ENCODE measurements around the gene NRXN3. TPM values are rescaled to one million over a fixed set of nuclear protein-coding genes. Genes with fewer than 3 reads are reported as not detected.

Gene NRXN3
- total RNA-seq, 1 experiment from 2014 or later = not detected

DNA sequence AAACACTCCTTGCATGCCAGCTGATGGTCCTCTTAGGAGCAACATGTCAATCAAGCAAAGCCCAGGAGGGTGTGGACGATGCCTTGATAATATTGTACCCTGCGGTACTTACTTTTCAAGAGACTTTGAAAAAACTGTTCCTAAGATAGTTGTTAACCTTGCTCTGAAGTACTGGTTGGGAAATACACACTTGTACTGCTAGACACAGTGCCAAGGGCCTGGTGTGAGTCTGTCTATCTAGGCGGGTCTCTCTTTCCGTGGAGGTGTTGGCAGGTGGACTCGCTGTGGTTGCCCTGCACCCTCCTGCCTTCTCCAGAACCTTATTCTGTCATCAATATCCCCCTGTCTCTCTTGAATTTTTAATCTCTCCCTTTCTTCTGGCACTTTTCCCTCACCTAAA, 189.4 kb downstream of the NRXN3 start:
- H3K27ac ChIP-seq (ENCODE audit: low read length) = no peak overlapping the region
- in situ Hi-C loops (cut with HindIII; ENCODE audit: low pct_unique_long_range_greater_than_20kb, low sequenced_read_pairs) = no loop called here
- ChIA-PET CTCF (no interaction called here), POLR2A (no interaction called here)
- H3K4me1 ChIP-seq (ENCODE audit: control insufficient read depth, insufficient read depth, low read length) = no peaks in the 10 kb centered on the region
- intact Hi-C loops (cut with micrococcal nuclease; ENCODE audit: unreplicated experiment) = no loop called here
- H3K4me3 ChIP-seq (ENCODE audit: low read depth in 2 of 2, low read length in 2 of 2) = no peak overlapping the region
- DNase-seq (ENCODE audit: low read depth, low spot score) (no peak), ATAC-seq (no peak)
- TF ChIP-seq, protein P1, sequence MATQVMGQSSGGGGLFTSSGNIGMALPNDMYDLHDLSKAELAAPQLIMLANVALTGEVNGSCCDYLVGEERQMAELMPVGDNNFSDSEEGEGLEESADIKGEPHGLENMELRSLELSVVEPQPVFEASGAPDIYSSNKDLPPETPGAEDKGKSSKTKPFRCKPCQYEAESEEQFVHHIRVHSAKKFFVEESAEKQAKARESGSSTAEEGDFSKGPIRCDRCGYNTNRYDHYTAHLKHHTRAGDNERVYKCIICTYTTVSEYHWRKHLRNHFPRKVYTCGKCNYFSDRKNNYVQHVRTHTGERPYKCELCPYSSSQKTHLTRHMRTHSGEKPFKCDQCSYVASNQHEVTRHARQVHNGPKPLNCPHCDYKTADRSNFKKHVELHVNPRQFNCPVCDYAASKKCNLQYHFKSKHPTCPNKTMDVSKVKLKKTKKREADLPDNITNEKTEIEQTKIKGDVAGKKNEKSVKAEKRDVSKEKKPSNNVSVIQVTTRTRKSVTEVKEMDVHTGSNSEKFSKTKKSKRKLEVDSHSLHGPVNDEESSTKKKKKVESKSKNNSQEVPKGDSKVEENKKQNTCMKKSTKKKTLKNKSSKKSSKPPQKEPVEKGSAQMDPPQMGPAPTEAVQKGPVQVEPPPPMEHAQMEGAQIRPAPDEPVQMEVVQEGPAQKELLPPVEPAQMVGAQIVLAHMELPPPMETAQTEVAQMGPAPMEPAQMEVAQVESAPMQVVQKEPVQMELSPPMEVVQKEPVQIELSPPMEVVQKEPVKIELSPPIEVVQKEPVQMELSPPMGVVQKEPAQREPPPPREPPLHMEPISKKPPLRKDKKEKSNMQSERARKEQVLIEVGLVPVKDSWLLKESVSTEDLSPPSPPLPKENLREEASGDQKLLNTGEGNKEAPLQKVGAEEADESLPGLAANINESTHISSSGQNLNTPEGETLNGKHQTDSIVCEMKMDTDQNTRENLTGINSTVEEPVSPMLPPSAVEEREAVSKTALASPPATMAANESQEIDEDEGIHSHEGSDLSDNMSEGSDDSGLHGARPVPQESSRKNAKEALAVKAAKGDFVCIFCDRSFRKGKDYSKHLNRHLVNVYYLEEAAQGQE (IDR thresholded peaks at IDR 0.05; ENCODE audit: insufficient read depth in 1 of 2, low read depth in 2 of 2, low read length in 1 of 2) = no peak
- no peak for TF ChIP-seq SIN3A (IDR thresholded peaks at IDR 0.05; ENCODE audit: borderline replicate concordance, insufficient read depth, low read depth, low read length)
- TF ChIP-seq TCF7L2 (IDR thresholded peaks at IDR 0.05; ENCODE audit: low read depth, low read length) = no peak
- no peak for TF ChIP-seq POLR2AphosphoS5 (IDR thresholded peaks at IDR 0.05; ENCODE audit: low read depth, low read length)
- TF ChIP-seq, protein P2, sequence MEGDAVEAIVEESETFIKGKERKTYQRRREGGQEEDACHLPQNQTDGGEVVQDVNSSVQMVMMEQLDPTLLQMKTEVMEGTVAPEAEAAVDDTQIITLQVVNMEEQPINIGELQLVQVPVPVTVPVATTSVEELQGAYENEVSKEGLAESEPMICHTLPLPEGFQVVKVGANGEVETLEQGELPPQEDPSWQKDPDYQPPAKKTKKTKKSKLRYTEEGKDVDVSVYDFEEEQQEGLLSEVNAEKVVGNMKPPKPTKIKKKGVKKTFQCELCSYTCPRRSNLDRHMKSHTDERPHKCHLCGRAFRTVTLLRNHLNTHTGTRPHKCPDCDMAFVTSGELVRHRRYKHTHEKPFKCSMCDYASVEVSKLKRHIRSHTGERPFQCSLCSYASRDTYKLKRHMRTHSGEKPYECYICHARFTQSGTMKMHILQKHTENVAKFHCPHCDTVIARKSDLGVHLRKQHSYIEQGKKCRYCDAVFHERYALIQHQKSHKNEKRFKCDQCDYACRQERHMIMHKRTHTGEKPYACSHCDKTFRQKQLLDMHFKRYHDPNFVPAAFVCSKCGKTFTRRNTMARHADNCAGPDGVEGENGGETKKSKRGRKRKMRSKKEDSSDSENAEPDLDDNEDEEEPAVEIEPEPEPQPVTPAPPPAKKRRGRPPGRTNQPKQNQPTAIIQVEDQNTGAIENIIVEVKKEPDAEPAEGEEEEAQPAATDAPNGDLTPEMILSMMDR (IDR thresholded peaks at IDR 0.05) = no peak
- no peaks in the 10 kb centered on the region for H3K9me3 ChIP-seq (ENCODE audit: control insufficient read depth, insufficient read depth, low read depth, low read length)
- no peaks in the 10 kb centered on the region for H3K36me3 ChIP-seq (ENCODE audit: control insufficient read depth, insufficient read depth, low read length)
- no peaks in the 10 kb centered on the region for H3K27me3 ChIP-seq (ENCODE audit: control insufficient read depth, insufficient read depth, low read length)
- no TSS peak for BruUV-seq (replicated peaks)

DNA sequence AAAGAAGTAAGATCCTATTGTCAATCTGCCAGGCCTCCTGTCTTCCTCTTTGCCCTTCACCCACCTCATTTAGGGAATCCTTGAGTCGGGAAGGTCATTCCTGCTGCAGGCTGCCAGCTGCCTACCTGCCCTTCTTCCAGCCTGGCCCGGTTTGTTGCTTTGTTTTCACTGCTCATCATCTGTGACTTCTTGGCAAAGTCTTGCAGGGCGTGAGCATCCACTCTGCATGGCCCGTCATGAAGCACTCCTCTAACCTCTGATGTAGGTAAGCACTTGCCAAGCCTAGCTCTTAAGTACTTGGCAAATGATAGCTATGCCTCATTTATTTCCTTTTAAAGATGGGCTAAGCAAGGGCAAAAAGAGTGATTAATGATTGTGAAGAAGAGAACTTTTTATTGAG, 192.8 kb downstream of the NRXN3 start:
- Histone ChIP-seq H3K4me1 (ENCODE audit: control insufficient read depth, insufficient read depth, low read length) (no peaks in the 10 kb centered on the region), H3K9me3 (ENCODE audit: control insufficient read depth, insufficient read depth, low read depth, low read length) (no peaks in the 10 kb centered on the region), H3K4me3 (ENCODE audit: low read depth in 2 of 2, low read length in 2 of 2) (no peak overlapping the region), H3K27me3 (ENCODE audit: control insufficient read depth, insufficient read depth, low read length) (no peaks in the 10 kb centered on the region), H3K36me3 (ENCODE audit: control insufficient read depth, insufficient read depth, low read length) (no peaks in the 10 kb centered on the region), H3K27ac (ENCODE audit: low read length) (no peak overlapping the region)
- ChIA-PET POLR2A (no interaction called here), CTCF (no interaction called here)
- in situ Hi-C loops (cut with HindIII; ENCODE audit: low pct_unique_long_range_greater_than_20kb, low sequenced_read_pairs) = no loop called here
- intact Hi-C loops (cut with micrococcal nuclease; ENCODE audit: unreplicated experiment) = no loop called here
- no TSS peak for BruUV-seq (replicated peaks)
- ATAC-seq (no peak), DNase-seq (ENCODE audit: low read depth, low spot score) (no peak)
- no peak for TF ChIP-seq POLR2AphosphoS5 (IDR thresholded peaks at IDR 0.05; ENCODE audit: low read depth, low read length)
- TF ChIP-seq, protein P2 (IDR thresholded peaks at IDR 0.05) = no peak
- TF ChIP-seq TCF7L2 (IDR thresholded peaks at IDR 0.05; ENCODE audit: low read depth, low read length) = no peak

All from Panc1 (cell line).